ENCODE data around the gene NPIPB6.

NPIPB6 gene

GRCh38 chr16:28321700-28322411, 41.5 kb downstream of the NPIPB6 start:
- DNase-seq (ENCODE audit: low spot score): peak; percentile 79

GRCh38 chr16:28320741-28321140, 42.6 kb downstream of the NPIPB6 start:
- no peak for DNase-seq (ENCODE audit: low spot score)

- no peak for DNase-seq (ENCODE audit: low spot score)
These were observed 43.2 kb downstream of the NPIPB6 start for GRCh38 chr16:28320023-28320561.

- DNase-seq (ENCODE audit: low spot score): no peak
These were observed 43.8 kb downstream of the NPIPB6 start for GRCh38 chr16:28319476-28320022.

- no peak for DNase-seq (ENCODE audit: low spot score)
These were observed 45.1 kb downstream of the NPIPB6 start for GRCh38 chr16:28318042-28318744.

DNA sequence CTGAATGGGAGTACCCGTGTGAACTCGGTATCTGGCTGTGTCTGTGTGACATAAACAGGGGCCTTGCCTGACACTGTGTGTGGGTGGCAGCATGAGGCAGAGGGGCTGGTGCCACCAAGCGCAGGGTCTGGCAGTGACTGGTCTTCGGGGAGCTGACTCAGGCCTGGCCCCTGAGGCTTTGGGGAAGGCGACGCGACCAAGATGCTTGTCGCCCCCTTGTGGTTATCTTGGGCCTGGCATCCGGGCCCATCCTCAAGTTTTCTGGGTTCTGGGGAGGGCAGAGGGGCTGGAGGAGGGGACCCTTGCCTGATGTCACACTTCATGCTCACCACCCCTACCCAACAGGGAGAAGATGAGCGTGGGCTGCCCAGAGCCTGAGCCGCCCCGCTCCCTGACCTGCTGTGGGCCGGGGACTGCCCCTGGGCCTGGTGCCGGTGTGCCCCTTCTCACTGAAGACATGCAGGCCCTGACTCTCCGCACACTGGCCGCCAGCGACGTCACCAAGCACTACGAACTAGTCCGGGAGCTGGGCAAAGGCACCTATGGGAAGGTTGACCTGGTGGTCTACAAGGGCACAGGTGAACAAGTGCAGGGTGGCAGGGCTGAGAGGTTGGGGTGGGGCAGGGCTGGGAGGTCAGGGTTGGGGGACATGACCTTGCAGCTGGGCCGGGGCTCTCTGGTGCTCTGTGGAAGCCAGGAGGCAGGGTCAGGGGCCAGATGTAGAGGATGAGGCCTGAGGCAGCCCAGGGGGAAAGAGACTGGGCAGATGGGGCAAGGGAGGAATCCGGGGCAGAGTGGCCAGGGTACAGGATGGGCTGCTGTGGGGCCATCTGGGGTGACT, 46.0 kb downstream of the NPIPB6 start:
- DNase-seq (ENCODE audit: low spot score): peak; percentile 82

- no peak for DNase-seq (ENCODE audit: low spot score)
These were observed 47.3 kb downstream of the NPIPB6 start for GRCh38 chr16:28316054-28316453.

GRCh38 chr16:28313587-28313986, 49.7 kb downstream of the NPIPB6 start:
- DNase-seq (ENCODE audit: low spot score): no peak

GRCh38 chr16:28312327-28312726, 51.0 kb downstream of the NPIPB6 start:
- no peak for DNase-seq (ENCODE audit: low spot score)

DNA sequence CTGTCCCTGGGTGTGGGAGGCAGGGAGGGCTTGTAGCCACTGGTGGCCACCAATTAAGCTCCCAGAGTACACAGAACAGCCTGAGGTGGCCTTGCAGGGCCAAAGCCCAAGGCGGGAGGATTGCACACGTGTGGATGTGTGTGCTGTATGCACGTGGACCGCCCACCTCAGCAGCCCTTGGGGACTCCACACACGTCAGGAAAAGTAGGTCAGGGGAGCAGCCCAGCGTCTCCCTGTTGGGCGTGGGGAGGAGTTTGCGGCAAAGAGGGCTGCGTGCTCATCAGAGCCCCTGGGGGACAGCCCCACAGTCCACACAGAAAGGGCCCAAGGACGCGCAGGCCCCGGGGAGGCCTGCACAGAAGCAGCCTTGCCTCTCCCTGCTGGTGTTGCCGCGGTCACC, 51.4 kb downstream of the NPIPB6 start:
- DNase-seq (ENCODE audit: low spot score): no peak

DNA sequence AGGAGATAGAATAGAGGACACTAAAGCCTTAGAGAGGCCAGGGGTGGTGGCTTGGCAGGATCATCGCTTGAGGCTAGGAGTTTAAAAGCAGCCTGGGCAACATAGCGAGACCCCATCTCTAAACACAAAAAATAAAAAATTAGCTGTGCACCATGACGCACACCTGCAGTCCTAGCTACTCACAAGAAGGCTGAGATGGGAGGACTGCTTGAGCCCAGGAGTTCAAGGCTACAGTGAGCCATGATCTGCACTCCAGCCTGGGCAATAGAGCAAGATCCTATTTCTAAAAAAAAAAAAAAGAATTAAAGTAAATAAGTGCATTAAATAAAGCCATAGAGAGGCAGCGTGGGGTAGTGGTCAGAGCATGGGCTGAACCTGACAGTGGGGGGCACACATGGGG, 51.9 kb downstream of the NPIPB6 start:
- DNase-seq (ENCODE audit: low spot score): no peak

DNA sequence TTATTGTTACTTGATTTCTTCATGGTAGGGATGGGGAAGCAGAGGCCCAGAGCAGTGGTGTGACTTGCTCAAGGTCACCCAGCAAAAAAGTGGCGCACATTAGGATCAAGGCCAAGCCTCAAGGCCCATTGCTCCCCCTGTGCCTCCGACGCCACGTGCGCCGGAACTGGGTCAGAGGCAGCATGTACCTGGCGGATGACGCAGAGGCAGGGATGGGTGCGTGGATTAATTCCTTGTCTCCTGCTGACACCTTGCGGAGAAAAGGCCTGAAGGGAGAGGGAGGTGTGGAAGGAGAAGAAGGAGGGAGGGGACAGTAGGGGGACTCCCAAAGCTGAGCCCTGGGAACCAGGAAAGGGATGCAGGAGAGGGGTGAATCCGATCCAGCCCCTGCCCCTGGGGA, 52.5 kb downstream of the NPIPB6 start:
- DNase-seq (ENCODE audit: low spot score): no peak

GRCh38 chr16:28309811-28310311, 53.4 kb downstream of the NPIPB6 start:
- DNase-seq (ENCODE audit: low spot score): no peak

DNA sequence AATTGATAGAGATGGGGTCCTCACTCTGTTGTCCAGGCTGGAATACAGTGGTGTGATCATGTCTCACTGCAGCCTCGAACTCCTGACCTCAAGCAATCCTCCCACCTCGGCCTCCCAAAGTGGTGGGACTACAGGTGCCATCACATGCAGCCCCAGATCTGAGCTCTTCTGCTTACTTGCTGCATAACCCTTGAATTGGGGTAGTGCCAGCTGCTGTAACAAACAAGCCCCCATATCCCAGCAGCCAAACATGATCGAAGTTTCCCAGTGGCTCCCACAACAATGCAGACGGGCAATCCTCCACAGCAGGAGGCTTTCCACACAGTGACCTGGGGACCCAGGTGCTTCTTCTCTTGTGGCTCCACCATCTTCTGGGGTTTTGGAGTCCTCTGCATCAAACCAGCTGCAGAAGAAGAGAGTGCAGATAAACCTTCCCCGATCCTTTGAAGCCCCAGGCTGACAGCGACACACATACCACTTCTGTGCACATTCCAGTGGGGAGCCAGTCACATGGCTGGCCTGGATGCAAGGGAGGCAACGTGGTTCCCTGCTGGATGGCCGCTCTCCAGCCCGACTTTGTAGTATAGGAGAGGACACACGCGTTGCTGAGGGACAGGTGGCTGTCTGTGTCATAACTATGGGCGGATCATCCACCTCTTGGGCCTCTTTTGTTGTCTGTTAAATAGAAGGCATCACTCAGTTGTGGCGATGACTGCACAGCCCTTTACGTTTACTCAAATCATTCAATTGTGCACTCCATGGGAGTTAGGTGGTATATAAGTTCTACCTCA, 54.3 kb downstream of the NPIPB6 start:
- no peak for DNase-seq (ENCODE audit: low spot score)

DNA sequence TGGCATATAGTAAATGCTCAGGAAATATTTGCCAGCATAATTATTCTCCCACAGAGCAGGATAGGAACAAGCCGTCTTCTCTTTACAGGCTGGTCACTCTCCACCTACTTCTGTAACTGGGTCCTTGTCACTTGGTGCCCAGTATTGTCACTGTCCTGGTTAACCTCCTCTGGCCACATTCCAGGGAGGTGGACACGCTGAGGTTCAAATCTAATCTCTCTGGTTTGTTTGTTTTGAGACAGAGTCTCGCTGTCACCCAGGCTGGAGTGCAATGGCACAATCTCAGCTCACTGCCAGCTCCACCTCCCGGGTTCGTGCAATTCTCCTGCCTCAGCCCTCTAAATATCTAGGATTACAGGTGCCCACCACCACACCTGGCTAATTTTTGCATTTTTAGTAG, 55.4 kb downstream of the NPIPB6 start:
- DNase-seq (ENCODE audit: low spot score): no peak

- DNase-seq (ENCODE audit: low spot score): peak; percentile 66
These were observed 59.1 kb downstream of the NPIPB6 start for GRCh38 chr16:28304214-28304613.

DNA sequence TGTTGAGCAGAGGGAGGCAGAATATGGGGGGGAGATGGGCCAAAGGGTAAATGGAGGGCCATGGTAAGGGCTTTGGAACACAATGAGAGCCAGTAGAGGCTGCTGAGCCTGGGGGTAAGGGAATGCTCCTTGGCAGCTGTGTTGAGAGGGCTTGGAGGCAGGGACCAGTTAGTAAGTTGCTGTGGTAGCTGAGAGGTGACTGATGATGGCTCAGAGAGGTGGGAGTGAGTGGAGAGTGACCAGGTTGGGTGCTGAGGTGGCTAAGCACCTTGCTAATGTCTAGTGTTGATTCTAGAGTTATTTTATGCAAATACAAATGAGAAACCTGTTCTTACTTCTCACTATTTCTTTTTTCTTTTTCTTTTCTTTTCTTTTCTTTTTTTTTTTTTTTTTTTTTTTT, 60.2 kb downstream of the NPIPB6 start:
- DNase-seq (ENCODE audit: low spot score): no peak

- DNase-seq (ENCODE audit: low spot score): no peak
These were observed 61.7 kb downstream of the NPIPB6 start for GRCh38 chr16:28301620-28302019.

- DNase-seq (ENCODE audit: low spot score): no peak
These were observed 62.2 kb downstream of the NPIPB6 start for GRCh38 chr16:28301154-28301553.

DNA sequence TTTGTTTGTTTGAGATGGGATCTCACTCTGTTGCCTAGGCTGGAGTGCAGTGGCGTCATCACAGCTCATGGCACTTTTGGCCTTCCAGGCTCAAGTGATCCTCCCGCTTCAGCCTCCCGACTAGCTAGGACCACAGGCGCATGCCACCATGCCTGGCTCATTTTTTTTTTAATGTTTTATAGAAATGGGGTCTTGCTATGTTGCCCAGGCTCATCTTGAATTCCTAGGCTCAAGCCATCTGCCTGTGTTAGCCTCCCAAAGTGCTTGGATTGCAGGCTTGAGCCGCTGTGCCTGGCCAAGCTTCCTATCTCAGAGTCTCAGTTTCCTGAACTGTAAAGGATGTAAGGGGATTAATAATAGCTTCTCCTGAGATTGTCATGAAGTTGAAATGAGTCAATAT, 63.0 kb downstream of the NPIPB6 start:
- DNase-seq (ENCODE audit: low spot score): no peak

DNA sequence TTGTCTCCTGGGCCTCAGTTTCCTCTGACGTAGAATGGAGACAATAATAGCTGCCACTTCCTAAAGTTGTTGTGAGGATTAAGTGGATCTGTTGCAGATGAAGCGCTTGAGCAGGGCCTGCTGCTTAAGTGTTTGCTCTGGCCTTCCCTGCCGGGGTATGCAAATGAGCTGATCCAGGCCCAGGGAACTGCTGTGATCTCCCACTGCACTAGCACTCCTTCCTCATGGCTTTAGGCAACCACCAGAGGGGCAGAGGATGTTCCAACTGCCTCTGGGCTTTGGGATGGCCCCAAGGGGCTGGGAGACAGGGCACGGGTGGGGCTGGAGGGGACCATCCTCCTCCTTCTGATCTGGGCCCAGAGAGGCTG, 64.8 kb downstream of the NPIPB6 start:
- no peak for DNase-seq (ENCODE audit: low spot score)
